H1 (cell line): ENCODE data around the gene OLIG2. TPM values are rescaled to one million over a fixed set of nuclear protein-coding genes. Genes with fewer than 3 reads are reported as not detected.

Experiments
- CHD1 ChIP-seq: IDR thresholded peaks from 2 replicates; pipeline ENCODE4 v1.6.1; 2012; ENCODE audit warnings: low read depth, low read length, improper control_type of control experiment
- EP300 ChIP-seq, 2 experiments: IDR thresholded peaks; 1 replicate in 1 of 2; 2 replicates in 1 of 2; pipeline ENCODE4 v1.6.1; 2011 to 2012; ENCODE audit warnings: low read depth in 2 of 2, low read length in 2 of 2, mild to moderate bottlenecking in 2 of 2, borderline replicate concordance in 1 of 2, inconsistent platforms in 1 of 2, moderate library complexity in 1 of 2
- FOSL1 ChIP-seq: IDR thresholded peaks from 2 replicates; pipeline ENCODE4 v1.6.1; 2011; ENCODE audit warnings: mild to moderate bottlenecking, low read depth, low read length, moderate library complexity; ENCODE audit not compliant: insufficient read depth
- NANOG ChIP-seq: IDR thresholded peaks from 2 replicates; pipeline ENCODE4 v1.6.1; 2011; ENCODE audit warnings: low read length, low read depth, mild to moderate bottlenecking, inconsistent platforms; ENCODE audit not compliant: insufficient read depth, poor library complexity, severe bottlenecking
- PHF8 ChIP-seq: fragments of 200-600 bp; sonication (generic); conservative IDR thresholded peaks from 2 replicates; pipeline ENCODE4 v1.7.1; 2012; ENCODE audit warnings: low read depth, mild to moderate bottlenecking, inconsistent platforms, low read length, moderate library complexity
- ZNF274 ChIP-seq: IDR thresholded peaks from 2 replicates; pipeline ENCODE4 v1.7.0; 2012; ENCODE audit warnings: low read length, borderline replicate concordance; ENCODE audit errors: extremely low read depth
- polyA plus RNA-seq, 7 experiments: library from polyadenylated mRNA; depleted of rRNA in 3 of 7; stranded (reverse) in 5 of 7; unstranded in 2 of 7; fragments of >200 nt in 5 of 7; fragments of 200-250 nt in 2 of 7; gene quantifications; 1 replicate in 5 of 7; 2 replicates in 1 of 7; 4 replicates in 1 of 7; pipeline versions ENCODE4 v1.2.1 to v1.2.3, GENCODE V29; 2011 to 2013; ENCODE audit warnings: missing spikeins in 2 of 7, mixed read lengths in 2 of 7
- total RNA-seq: library from RNA; stranded (reverse); fragmentation: NEBNext Ultra II Directional; extraction: Animal tissue kit (Norgen Biotek cat#: 25700); gene quantifications from 2 replicates; pipeline ENCODE4 v1.2.1, GENCODE V29; 2021
- TF ChIP-seq, protein P1 (sequence below), 3 experiments: IDR thresholded peaks; 1 replicate in 2 of 3; 2 replicates in 1 of 3; pipeline versions ENCODE4 v1.5.1 to v1.6.1; 2011; ENCODE audit warnings: low read length in 3 of 3, mild to moderate bottlenecking in 3 of 3, inconsistent platforms in 2 of 3, low read depth in 1 of 3, moderate library complexity in 1 of 3; ENCODE audit not compliant: insufficient read depth in 1 of 3; ENCODE audit errors: control extremely low read depth in 1 of 3

Gene OLIG2
- total and polyA plus RNA-seq, 2 of the 8 experiments (the other 6 are each of a cell fraction or from before 2014, with no cell fraction given) = 0.79 TPM; not detected in 1

- TF ChIP-seq, protein P1, sequence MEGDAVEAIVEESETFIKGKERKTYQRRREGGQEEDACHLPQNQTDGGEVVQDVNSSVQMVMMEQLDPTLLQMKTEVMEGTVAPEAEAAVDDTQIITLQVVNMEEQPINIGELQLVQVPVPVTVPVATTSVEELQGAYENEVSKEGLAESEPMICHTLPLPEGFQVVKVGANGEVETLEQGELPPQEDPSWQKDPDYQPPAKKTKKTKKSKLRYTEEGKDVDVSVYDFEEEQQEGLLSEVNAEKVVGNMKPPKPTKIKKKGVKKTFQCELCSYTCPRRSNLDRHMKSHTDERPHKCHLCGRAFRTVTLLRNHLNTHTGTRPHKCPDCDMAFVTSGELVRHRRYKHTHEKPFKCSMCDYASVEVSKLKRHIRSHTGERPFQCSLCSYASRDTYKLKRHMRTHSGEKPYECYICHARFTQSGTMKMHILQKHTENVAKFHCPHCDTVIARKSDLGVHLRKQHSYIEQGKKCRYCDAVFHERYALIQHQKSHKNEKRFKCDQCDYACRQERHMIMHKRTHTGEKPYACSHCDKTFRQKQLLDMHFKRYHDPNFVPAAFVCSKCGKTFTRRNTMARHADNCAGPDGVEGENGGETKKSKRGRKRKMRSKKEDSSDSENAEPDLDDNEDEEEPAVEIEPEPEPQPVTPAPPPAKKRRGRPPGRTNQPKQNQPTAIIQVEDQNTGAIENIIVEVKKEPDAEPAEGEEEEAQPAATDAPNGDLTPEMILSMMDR (IDR thresholded peaks at IDR 0.05; ENCODE audit: control extremely low read depth in 1 of 3, insufficient read depth in 1 of 3, low read depth in 1 of 3, low read length in 3 of 3) = peak in 1 of 3 experiments; percentile 2; a peak in 1 of 4 replicates
- TF ChIP-seq PHF8 = no peak
- TF ChIP-seq NANOG = no peak
- no peak for TF ChIP-seq CHD1
- no peak for TF ChIP-seq EP300 (IDR thresholded peaks at IDR 0.05; ENCODE audit: borderline replicate concordance in 1 of 2, low read depth in 2 of 2, low read length in 2 of 2)
- TF ChIP-seq ZNF274 = no peak
- TF ChIP-seq FOSL1 = no peak
Observed at GRCh38 chr21:33022828-33023573, 2.7 kb upstream of the OLIG2 start (continued).
